SU-DHL-6 (cell line): ENCODE results near the gene EPHB2.

Experiments used
- H2AFZ ChIP-seq: fragments of 200-600 bp; sonication (generic); 2 replicates; pipeline ENCODE4 v1.6.1; 2014; ENCODE audit warnings: low read depth, mild to moderate bottlenecking, moderate library complexity, mixed read lengths, antibody characterized with exemption, low read length; ENCODE audit not compliant: severe bottlenecking
- H3F3A ChIP-seq: fragments of 200-600 bp; shearing (Covaris generic); 2 replicates; pipeline ENCODE4 v1.6.0; 2016; ENCODE audit warnings: antibody characterized with exemption, mild to moderate bottlenecking; ENCODE audit not compliant: insufficient read depth
- H3K27ac ChIP-seq: fragments of 200-600 bp; sonication (generic); 2 replicates; pipeline ENCODE4 v1.5.1; 2016; ENCODE audit warnings: low read depth, mild to moderate bottlenecking, low read length, moderate library complexity, mixed read lengths
- H3K27me3 ChIP-seq: fragments of 200-600 bp; sonication (generic), shearing (Covaris generic); 2 replicates; pipeline ENCODE4 v1.6.0; 2014; ENCODE audit warnings: mild to moderate bottlenecking, low read length
- H3K36me3 ChIP-seq: fragments of 200-600 bp; sonication (generic); 2 replicates; pipeline ENCODE4 v1.6.1; 2014; ENCODE audit warnings: mild to moderate bottlenecking, low read length, mixed read lengths
- H3K4me2 ChIP-seq: fragments of 300-600, 200-600 bp; shearing (Covaris generic), sonication (generic); 2 replicates; pipeline ENCODE4 v1.6.0; 2014; ENCODE audit warnings: low read length, low read depth, mild to moderate bottlenecking; ENCODE audit not compliant: poor library complexity, severe bottlenecking
- H3K4me3 ChIP-seq: fragments of 200-600 bp; sonication (generic); 2 replicates; pipeline ENCODE4 v1.5.1; 2014; ENCODE audit warnings: antibody characterized with exemption, low read length, mild to moderate bottlenecking, mixed read lengths; ENCODE audit not compliant: insufficient read depth, poor library complexity, severe bottlenecking
- H3K79me2 ChIP-seq: fragments of 200-600 bp; sonication (generic); 2 replicates; pipeline ENCODE4 v1.6.1; 2014; ENCODE audit warnings: mild to moderate bottlenecking, low read length, moderate library complexity; ENCODE audit not compliant: insufficient read depth
- H3K9ac ChIP-seq: fragments of 200-600 bp; sonication (generic); 2 replicates; pipeline ENCODE4 v1.7.0; 2014; ENCODE audit warnings: mild to moderate bottlenecking, low read length
- H3K9me2 ChIP-seq: fragments of 200-600 bp; sonication (generic); replicated peaks from 2 replicates; pipeline ENCODE4 v1.6.1; 2014; ENCODE audit warnings: low read length; ENCODE audit not compliant: insufficient read depth
- H3K9me3 ChIP-seq: fragments of 200-600 bp; sonication (generic); 2 replicates; pipeline ENCODE4 v1.6.1; 2014; ENCODE audit warnings: low read length, mixed read lengths; ENCODE audit not compliant: insufficient read depth
- H4K20me1 ChIP-seq: fragments of 200-600 bp; sonication (generic); 2 replicates; pipeline ENCODE4 v1.6.1; 2014; ENCODE audit warnings: low read depth, mild to moderate bottlenecking, antibody characterized with exemption, low read length, moderate library complexity, mixed read lengths
- CTCF ChIP-seq: fragments of 200-600 bp; sonication (generic); IDR thresholded peaks from one replicate; pipeline ENCODE4 v1.5.1; 2017; ENCODE audit warnings: antibody characterized with exemption, mild to moderate bottlenecking, low read length, moderate library complexity; ENCODE audit not compliant: insufficient read depth, poor library complexity, severe bottlenecking
- EZH2phosphoT487 ChIP-seq: fragments of 200-600 bp; sonication (generic), shearing (Covaris generic); conservative IDR thresholded peaks from 2 replicates; pipeline ENCODE4 v1.6.1; 2018; ENCODE audit warnings: mild to moderate bottlenecking, antibody characterized with exemption, low read length, moderate library complexity, mixed read lengths

Gene EPHB2

GRCh38 chr1:22914156-22914555, 203.5 kb downstream of the EPHB2 start:
- no peak for TF ChIP-seq CTCF
- TF ChIP-seq EZH2phosphoT487 = no peak
- no peak overlapping the region for H3K9ac ChIP-seq
- no peak overlapping the region for H2AFZ ChIP-seq
- H3K9me2 ChIP-seq = no peaks in the 10 kb centered on the region
- H3K27me3 ChIP-seq = no peaks in the 10 kb centered on the region
- H3K4me2 ChIP-seq = no peak overlapping the region
- no peaks in the 10 kb centered on the region for H3K9me3 ChIP-seq
- no peaks in the 10 kb centered on the region for H3K36me3 ChIP-seq
- no peaks in the 10 kb centered on the region for H4K20me1 ChIP-seq
- no peak overlapping the region for H3K27ac ChIP-seq
- no peaks in the 10 kb centered on the region for H3K79me2 ChIP-seq
- no peak overlapping the region for H3K4me3 ChIP-seq
- H3F3A ChIP-seq = no peaks in the 10 kb centered on the region

- Histone ChIP-seq H4K20me1 (no peaks in the 10 kb centered on the region), H3K9ac (no peak overlapping the region), H3K4me3 (no peak overlapping the region), H2AFZ (no peak overlapping the region), H3F3A (no peaks in the 10 kb centered on the region), H3K27me3 (no peaks in the 10 kb centered on the region), H3K4me2 (no peak overlapping the region), H3K27ac (no peak overlapping the region), H3K9me2 (no peaks in the 10 kb centered on the region), H3K36me3 (no peaks in the 10 kb centered on the region), H3K79me2 (no peaks in the 10 kb centered on the region), H3K9me3 (no peaks in the 10 kb centered on the region)
- TF ChIP-seq EZH2phosphoT487 = no peak
- TF ChIP-seq CTCF = no peak
Observed at GRCh38 chr1:22914633-22915217, 204.1 kb downstream of the EPHB2 start.

GRCh38 chr1:22915231-22915630, 204.6 kb downstream of the EPHB2 start:
- Histone ChIP-seq H4K20me1 (no peaks in the 10 kb centered on the region), H3K4me2 (no peak overlapping the region), H3F3A (no peaks in the 10 kb centered on the region), H3K9me3 (no peaks in the 10 kb centered on the region), H3K27me3 (no peaks in the 10 kb centered on the region), H3K79me2 (no peaks in the 10 kb centered on the region), H3K4me3 (no peak overlapping the region), H3K9me2 (no peaks in the 10 kb centered on the region), H2AFZ (no peak overlapping the region), H3K36me3 (no peaks in the 10 kb centered on the region), H3K9ac (no peak overlapping the region), H3K27ac (no peak overlapping the region)
- no peak for TF ChIP-seq CTCF
- TF ChIP-seq EZH2phosphoT487 = no peak
